Loucy (cell line): ENCODE results near the gene SLC22A14.

ENCODE experiments used
- H2AFZ ChIP-seq: fragments of 200-600 bp; sonication (generic); 2 replicates; pipeline ENCODE4 v1.6.0; 2016; ENCODE audit warnings: antibody characterized with exemption, mild to moderate bottlenecking, low read length, moderate library complexity
- H3F3A ChIP-seq: fragments of 200-600 bp; 2 replicates; pipeline ENCODE4 v1.6.0; 2016; ENCODE audit warnings: antibody characterized with exemption, low read depth, mild to moderate bottlenecking
- H3K27me3 ChIP-seq: fragments of 200-600 bp; sonication (generic); 2 replicates; pipeline ENCODE4 v1.6.1; 2014; ENCODE audit warnings: low read length, mild to moderate bottlenecking; ENCODE audit not compliant: insufficient read depth, poor library complexity, severe bottlenecking
- H3K36me3 ChIP-seq: fragments of 200-600 bp; sonication (generic); 2 replicates; pipeline ENCODE4 v1.6.1; 2016; ENCODE audit warnings: low read length; ENCODE audit not compliant: insufficient read depth
- H3K4me1 ChIP-seq: fragments of 200-600 bp; sonication (generic); 2 replicates; pipeline ENCODE4 v1.5.1; 2014; ENCODE audit warnings: low read length, mild to moderate bottlenecking; ENCODE audit not compliant: insufficient read depth, poor library complexity, severe bottlenecking
- H3K4me2 ChIP-seq: fragments of 200-600 bp; sonication (generic); 2 replicates; pipeline ENCODE4 v1.6.0; 2014; ENCODE audit warnings: antibody characterized with exemption, low read length, low read depth, mild to moderate bottlenecking; ENCODE audit not compliant: poor library complexity, severe bottlenecking
- H3K4me3 ChIP-seq: fragments of 200-600 bp; sonication (generic); 2 replicates; pipeline ENCODE4 v1.5.1; 2014; ENCODE audit warnings: low read length, mild to moderate bottlenecking, mixed read lengths; ENCODE audit not compliant: poor library complexity, severe bottlenecking
- H3K79me2 ChIP-seq: fragments of 200-600 bp; sonication (generic); 2 replicates; pipeline ENCODE4 v1.6.1; 2014; ENCODE audit warnings: low read length; ENCODE audit not compliant: insufficient read depth
- H3K9ac ChIP-seq: fragments of 200-600 bp; sonication (generic); 2 replicates; pipeline ENCODE4 v1.6.0; 2014; ENCODE audit warnings: mild to moderate bottlenecking, low read depth, low read length, moderate library complexity; ENCODE audit not compliant: poor library complexity, severe bottlenecking
- H3K9me2 ChIP-seq: fragments of 200-600 bp; sonication (generic); replicated peaks from 2 replicates; pipeline ENCODE4 v1.6.1; 2016; ENCODE audit warnings: low read depth, low read length, mixed read lengths
- H3K9me3 ChIP-seq: fragments of 200-600 bp; sonication (generic); 2 replicates; pipeline ENCODE4 v1.6.1; 2014; ENCODE audit warnings: mild to moderate bottlenecking, antibody characterized with exemption, low read length, low read depth; ENCODE audit not compliant: insufficient read depth
- H4K20me1 ChIP-seq: fragments of 200-600 bp; sonication (generic); 2 replicates; pipeline ENCODE4 v1.6.0; 2014; ENCODE audit warnings: antibody characterized with exemption, low read length, mild to moderate bottlenecking; ENCODE audit not compliant: insufficient read depth, poor library complexity, severe bottlenecking
- EZH2phosphoT487 ChIP-seq: fragments of 200-600 bp; IDR thresholded peaks from 2 replicates; pipeline ENCODE4 v1.6.1; 2018; ENCODE audit warnings: antibody characterized with exemption, mild to moderate bottlenecking, moderate library complexity, borderline replicate concordance
- TF ChIP-seq, protein P1 (sequence below): fragments of 200-600 bp; sonication (generic); conservative IDR thresholded peaks from 2 replicates; pipeline ENCODE4 v1.5.1; 2014; ENCODE audit warnings: mild to moderate bottlenecking, antibody characterized with exemption, low read length

Gene SLC22A14

DNA sequence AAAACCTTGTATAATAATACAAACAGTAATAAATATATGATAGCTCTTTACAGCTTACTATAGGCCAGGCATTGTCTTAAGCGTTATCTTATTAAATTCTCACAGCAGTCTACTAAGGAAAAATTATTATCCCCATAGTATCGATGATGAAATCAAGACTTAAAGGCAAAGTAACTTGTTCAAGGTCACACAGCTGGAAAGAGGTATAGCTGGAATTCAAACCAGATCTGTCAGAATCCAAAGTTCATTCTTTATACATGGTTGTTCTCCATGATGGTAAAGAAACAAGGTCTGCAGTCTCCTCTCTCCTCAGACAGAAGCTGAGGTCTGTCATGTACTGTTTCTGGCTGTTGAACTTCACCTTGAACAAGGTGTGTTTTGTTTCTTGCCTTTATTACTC, 31.9 kb upstream of the SLC22A14 start:
- H4K20me1 ChIP-seq = no peaks in the 10 kb centered on the region

DNA sequence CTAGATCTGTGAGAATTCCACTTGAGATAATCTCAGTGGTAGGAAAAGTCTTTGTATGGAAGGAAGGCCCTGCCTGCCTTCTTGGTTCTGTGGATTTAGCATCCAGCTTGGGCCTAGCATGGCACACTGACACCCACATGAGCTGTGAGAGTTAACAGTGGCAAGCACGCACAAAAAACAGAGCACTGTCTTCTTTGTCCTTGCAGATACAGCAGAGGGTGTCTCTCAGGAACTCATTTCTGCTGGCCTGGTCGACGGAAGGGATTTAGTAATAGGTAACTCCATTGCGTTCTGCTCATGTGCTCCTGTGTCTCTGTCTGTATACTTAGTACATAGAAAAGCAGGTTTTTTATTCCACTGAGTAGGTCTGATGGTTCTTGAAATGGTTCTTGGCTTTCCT, 30.9 kb upstream of the SLC22A14 start:
- Histone ChIP-seq H3K4me1 (no peaks in the 10 kb centered on the region), H3K79me2 (no peaks in the 10 kb centered on the region), H3K9me3 (no peaks in the 10 kb centered on the region), H3K9me2 (no peaks in the 10 kb centered on the region), H4K20me1 (no peaks in the 10 kb centered on the region), H3K4me2 (no peak overlapping the region), H2AFZ (no peak overlapping the region), H3K9ac (no peak overlapping the region), H3K27me3 (no peaks in the 10 kb centered on the region), H3K4me3 (no peak overlapping the region), H3F3A (no peaks in the 10 kb centered on the region), H3K36me3 (peaks cover 98% of the 10 kb centered on the region)
- TF ChIP-seq, protein P1, sequence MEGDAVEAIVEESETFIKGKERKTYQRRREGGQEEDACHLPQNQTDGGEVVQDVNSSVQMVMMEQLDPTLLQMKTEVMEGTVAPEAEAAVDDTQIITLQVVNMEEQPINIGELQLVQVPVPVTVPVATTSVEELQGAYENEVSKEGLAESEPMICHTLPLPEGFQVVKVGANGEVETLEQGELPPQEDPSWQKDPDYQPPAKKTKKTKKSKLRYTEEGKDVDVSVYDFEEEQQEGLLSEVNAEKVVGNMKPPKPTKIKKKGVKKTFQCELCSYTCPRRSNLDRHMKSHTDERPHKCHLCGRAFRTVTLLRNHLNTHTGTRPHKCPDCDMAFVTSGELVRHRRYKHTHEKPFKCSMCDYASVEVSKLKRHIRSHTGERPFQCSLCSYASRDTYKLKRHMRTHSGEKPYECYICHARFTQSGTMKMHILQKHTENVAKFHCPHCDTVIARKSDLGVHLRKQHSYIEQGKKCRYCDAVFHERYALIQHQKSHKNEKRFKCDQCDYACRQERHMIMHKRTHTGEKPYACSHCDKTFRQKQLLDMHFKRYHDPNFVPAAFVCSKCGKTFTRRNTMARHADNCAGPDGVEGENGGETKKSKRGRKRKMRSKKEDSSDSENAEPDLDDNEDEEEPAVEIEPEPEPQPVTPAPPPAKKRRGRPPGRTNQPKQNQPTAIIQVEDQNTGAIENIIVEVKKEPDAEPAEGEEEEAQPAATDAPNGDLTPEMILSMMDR = no peak
- no peak for TF ChIP-seq EZH2phosphoT487

More for the DNA sequence above, 31.9 kb upstream of the SLC22A14 start:
- H3K79me2 ChIP-seq = no peaks in the 10 kb centered on the region
- H3K4me2 ChIP-seq = no peak overlapping the region
- H3K4me1 ChIP-seq = no peaks in the 10 kb centered on the region
- H3K9me2 ChIP-seq = no peaks in the 10 kb centered on the region
- TF ChIP-seq EZH2phosphoT487 = no peak
- TF ChIP-seq, protein P1 = no peak
- peaks cover 95% of the 10 kb centered on the region for H3K36me3 ChIP-seq
- H3F3A ChIP-seq = no peaks in the 10 kb centered on the region
- no peak overlapping the region for H3K9ac ChIP-seq
- no peaks in the 10 kb centered on the region for H3K9me3 ChIP-seq
- H2AFZ ChIP-seq = no peak overlapping the region
- H3K27me3 ChIP-seq = no peaks in the 10 kb centered on the region
- no peak overlapping the region for H3K4me3 ChIP-seq

DNA sequence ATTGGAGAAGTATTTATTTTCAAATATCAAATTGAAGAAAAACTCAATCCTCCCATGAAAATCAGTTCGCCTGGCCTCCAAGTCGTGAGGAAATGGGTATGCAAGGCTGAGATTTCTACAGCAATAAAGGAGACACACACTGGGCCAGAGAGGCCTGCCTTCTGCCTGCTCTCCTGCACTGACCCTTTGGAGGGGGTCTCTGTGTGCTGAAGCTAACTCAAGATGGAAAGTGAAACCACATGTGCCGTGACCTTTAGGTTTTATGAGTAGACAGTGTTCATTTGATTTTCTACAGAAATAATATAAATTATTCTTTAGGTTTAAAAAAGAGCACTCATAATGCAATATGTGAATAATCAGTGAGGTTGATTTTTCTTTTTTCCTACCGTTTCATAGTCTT, 28.4 kb upstream of the SLC22A14 start:
- no peak overlapping the region for H3K4me3 ChIP-seq
- H3K36me3 ChIP-seq = peaks cover 77% of the 10 kb centered on the region; the same call in 1 of the 2 replicates
- H3K9me3 ChIP-seq = no peaks in the 10 kb centered on the region
- TF ChIP-seq EZH2phosphoT487 = no peak
- TF ChIP-seq, protein P1 = no peak
- no peaks in the 10 kb centered on the region for H4K20me1 ChIP-seq
- H3K9me2 ChIP-seq = no peaks in the 10 kb centered on the region
- H3K9ac ChIP-seq = no peak overlapping the region
- no peak overlapping the region for H2AFZ ChIP-seq
- no peaks in the 10 kb centered on the region for H3K79me2 ChIP-seq
- no peaks in the 10 kb centered on the region for H3K4me1 ChIP-seq
- H3K27me3 ChIP-seq = no peaks in the 10 kb centered on the region
- no peak overlapping the region for H3K4me2 ChIP-seq
- no peaks in the 10 kb centered on the region for H3F3A ChIP-seq
